Epithelial cell of esophagus (primary cell): ENCODE data around the gene ATXN10.

Source experiments
- DNase-seq: peaks from one replicate; pipeline ENCODE4 v3.0.0; 2010; ENCODE audit warnings: low read depth
- H3K4me3 ChIP-seq: 2 replicates; pipeline ENCODE4 v1.5.1; 2011; ENCODE audit warnings: mild to moderate bottlenecking, low read length, control low read depth
- TF ChIP-seq, protein P1 (sequence below): IDR thresholded peaks from 2 replicates; pipeline ENCODE4 v1.5.1; 2011; ENCODE audit warnings: low read depth, mild to moderate bottlenecking, low read length, control low read depth, inconsistent platforms; ENCODE audit not compliant: insufficient read depth; ENCODE audit errors: missing control alignments

ATXN10 gene

DNA sequence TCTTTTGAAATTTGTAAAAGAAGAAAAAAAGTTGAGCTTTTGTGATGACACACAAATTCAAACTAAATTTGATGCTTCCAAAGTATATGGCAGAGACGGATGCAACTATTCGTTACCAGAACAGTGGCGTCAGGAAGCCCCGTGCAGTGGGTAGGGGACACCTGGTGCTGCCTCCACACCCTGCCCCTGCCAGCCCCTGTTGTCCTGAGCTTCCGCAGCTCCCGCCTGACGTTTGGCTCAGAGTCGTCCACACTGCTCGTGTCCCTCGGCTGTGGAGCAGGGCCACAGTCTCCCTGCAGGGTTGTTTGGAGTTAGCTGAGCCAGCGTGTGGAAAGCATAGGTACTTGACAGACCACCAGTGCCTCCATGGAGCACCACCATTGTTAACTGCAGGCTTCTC, 86.3 kb downstream of the ATXN10 start:
- H3K4me3 ChIP-seq, result no peak overlapping the region
- TF ChIP-seq, protein P1, sequence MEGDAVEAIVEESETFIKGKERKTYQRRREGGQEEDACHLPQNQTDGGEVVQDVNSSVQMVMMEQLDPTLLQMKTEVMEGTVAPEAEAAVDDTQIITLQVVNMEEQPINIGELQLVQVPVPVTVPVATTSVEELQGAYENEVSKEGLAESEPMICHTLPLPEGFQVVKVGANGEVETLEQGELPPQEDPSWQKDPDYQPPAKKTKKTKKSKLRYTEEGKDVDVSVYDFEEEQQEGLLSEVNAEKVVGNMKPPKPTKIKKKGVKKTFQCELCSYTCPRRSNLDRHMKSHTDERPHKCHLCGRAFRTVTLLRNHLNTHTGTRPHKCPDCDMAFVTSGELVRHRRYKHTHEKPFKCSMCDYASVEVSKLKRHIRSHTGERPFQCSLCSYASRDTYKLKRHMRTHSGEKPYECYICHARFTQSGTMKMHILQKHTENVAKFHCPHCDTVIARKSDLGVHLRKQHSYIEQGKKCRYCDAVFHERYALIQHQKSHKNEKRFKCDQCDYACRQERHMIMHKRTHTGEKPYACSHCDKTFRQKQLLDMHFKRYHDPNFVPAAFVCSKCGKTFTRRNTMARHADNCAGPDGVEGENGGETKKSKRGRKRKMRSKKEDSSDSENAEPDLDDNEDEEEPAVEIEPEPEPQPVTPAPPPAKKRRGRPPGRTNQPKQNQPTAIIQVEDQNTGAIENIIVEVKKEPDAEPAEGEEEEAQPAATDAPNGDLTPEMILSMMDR, result no peak
- no peak for DNase-seq

DNA sequence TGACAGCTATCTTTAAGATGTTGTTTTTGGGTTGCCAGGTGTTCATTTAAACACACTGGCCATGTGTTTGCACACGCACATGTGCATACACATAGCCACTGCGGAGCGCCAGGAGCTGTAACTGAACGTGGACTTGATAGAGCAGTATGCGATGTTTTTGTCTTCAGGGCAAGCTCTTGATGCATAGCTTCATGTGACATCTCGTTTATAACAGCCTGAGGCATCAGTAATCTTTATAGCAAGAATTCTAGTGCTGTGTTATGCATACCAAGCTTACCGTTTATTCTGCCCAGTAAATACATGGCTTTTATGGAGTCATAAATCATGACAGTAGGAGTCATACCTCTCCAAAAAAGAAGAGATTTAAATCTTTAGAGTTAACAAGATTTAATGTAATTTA, 87.0 kb downstream of the ATXN10 start:
- H3K4me3 ChIP-seq, result no peak overlapping the region
- TF ChIP-seq, protein P1, result no peak
- no peak for DNase-seq

DNA sequence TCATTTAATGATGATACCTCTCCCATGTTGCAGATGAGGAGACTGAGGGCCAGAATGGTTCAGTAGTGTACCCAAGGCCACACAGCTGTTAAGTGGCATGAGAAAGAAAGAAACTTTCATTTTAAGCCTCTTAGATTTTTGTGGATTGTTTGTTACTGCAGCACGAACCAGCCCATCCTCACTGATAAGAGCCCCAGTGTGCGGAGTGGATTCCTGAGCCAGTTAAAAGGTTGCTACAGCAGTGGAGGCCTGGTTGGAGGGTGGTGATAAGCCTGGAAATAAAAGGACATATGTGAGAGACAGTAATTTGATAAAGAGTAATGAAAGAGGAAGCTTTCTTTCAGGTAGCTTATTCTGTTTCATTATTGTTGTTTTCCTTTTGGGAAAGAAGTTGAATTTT, 89.0 kb downstream of the ATXN10 start:
- TF ChIP-seq, protein P1, result no peak
- H3K4me3 ChIP-seq, result no peak overlapping the region
- DNase-seq, result no peak

DNA sequence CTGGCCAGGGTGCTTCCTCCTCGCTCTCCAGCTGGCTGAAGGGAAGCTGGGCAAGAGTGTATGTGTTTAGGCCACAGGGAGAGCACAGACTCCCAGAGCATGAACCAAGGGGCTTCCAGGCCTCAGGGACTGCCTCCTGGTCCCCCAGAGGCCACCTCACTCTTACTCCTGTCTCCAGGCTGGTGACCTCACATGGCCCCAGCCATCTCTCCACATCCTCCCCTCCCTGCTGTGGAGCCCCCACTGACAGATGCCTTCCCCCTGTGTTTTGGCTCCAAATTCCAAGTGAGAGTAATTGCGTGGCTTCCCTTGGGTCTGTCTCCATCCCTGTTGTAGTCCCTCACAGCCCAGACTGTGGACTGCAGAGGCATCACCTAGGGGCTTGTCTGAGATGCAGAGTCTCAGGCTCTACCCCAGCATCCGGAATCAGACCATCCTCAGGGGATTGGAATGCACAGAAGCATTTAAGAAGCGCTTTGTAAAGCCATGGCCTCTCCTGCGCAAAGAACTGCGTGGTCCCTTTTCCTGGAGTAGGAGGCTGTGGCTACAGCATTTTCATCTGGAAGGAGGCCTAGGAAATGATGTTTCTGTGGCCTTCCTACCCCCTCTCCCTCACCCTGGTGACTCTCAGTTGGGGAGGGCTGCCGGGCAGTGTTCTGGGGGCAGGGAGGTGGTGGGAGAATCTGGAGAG, 91.1 kb downstream of the ATXN10 start:
- TF ChIP-seq, protein P1, result no peak
- DNase-seq, result no peak

DNA sequence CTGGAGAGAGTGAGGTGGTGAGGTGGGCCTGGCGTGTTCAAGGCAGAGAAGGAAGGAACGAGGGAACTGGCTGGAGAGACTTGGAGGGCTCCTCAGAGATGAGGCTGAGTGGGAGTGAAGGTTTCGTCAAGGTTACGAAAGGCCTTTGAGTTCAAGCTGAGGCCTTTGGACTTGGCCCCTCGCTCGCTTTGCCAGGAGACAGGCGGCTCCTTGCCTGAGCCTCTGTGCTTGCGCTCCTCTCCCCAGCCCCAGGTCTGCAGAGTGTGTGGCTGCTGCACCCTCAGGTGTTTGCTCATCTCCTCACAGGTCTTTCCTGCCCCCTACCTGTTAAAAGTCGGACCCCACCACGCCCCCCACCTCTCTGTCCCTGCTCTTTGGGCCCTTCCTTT, 91.6 kb downstream of the ATXN10 start:
- DNase-seq, result no peak
- no peak overlapping the region for H3K4me3 ChIP-seq
- TF ChIP-seq, protein P1, result no peak

More for the DNA sequence above, 91.1 kb downstream of the ATXN10 start:
- H3K4me3 ChIP-seq, result no peak overlapping the region

DNA sequence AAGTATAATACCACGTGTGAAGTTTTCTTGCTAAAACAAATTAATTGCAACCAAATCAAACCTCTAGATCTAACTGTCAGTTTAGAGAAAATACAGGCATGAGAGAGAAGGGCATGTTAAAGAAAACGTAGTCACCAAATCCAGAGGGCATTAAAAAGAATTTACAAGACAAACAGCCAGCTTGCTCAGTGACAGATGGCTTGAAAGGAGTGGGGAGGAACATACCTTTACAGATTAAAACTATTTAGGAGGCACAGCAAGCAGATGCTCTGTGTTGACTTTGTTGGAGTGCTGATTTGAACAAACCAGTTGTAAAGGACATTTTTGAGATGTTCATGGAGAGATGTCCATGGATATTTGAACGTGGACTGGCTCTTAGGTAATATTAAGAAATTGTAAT, 96.9 kb downstream of the ATXN10 start:
- no peak overlapping the region for H3K4me3 ChIP-seq
- TF ChIP-seq, protein P1, result no peak
- DNase-seq, result no peak

DNA sequence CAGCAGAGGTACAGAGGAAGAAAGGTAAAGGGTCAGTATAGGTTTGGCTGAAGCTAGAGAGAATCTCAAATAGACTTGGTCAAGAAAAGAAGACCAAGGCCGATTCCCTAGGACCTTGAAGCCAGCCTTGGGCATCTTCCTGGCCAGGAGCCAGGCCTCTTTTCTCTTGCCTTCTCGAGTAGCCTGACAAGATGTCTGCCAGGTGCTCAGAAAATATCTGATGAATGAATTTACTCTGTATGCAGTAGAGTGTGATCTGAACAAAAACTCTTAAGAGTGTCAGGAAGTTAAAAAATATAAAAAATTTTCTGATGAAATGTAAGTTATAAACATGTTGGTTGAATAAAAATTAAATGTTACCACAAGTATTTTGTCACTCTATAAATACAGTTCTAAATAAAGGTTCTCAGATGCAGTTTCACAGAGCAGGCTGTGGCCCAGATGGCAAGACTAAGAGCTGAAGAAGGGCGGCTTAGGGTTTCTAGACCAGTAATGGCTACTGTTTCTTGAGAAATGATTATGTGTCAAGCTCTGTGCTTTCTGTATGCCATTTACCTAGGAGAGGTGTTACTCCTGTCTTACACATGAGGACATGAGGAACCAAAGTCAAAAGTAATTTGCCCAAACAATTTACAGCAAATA, 98.1 kb downstream of the ATXN10 start:
- H3K4me3 ChIP-seq, result no peak overlapping the region
- DNase-seq, result no peak

More for the DNA sequence above, 98.1 kb downstream of the ATXN10 start:
- TF ChIP-seq, protein P1, result no peak
